CD4-positive, alpha-beta T cell treated with Interleukin-17A for 4 hours (primary cell): ENCODE measurements around the gene CT47C1.

Source experiments
- DNase-seq: peaks from one replicate; pipeline ENCODE4 v3.0.0-alpha.2; 2020; ENCODE audit warnings: mixed read lengths

CT47C1 gene

GRCh38 chrX:119075270-119076025 is 2.7 kb downstream of the CT47C1 start:
- DNase-seq, result no peak

- DNase-seq, result no peak
Measured at GRCh38 chrX:119082278-119082677, 9.5 kb downstream of the CT47C1 start.

GRCh38 chrX:119084766-119085165 is 12.0 kb downstream of the CT47C1 start:
- no peak for DNase-seq

- DNase-seq, result no peak
Measured at GRCh38 chrX:119087121-119087520, 14.3 kb downstream of the CT47C1 start.

GRCh38 chrX:119089619-119090018 is 16.8 kb downstream of the CT47C1 start:
- DNase-seq, result no peak

- DNase-seq, result no peak
Measured at GRCh38 chrX:119090627-119091026, 17.8 kb downstream of the CT47C1 start.

GRCh38 chrX:119093991-119094735 is 21.4 kb downstream of the CT47C1 start:
- DNase-seq, result no peak

- DNase-seq, result no peak
Measured at GRCh38 chrX:119094819-119095218, 22.0 kb downstream of the CT47C1 start.

- no peak for DNase-seq
Measured at GRCh38 chrX:119095936-119096335, 23.1 kb downstream of the CT47C1 start.

GRCh38 chrX:119101168-119101567 is 28.4 kb downstream of the CT47C1 start:
- no peak for DNase-seq

GRCh38 chrX:119105826-119106225 is 33.0 kb downstream of the CT47C1 start:
- DNase-seq, result no peak

GRCh38 chrX:119107206-119107605 is 34.4 kb downstream of the CT47C1 start:
- DNase-seq, result no peak

GRCh38 chrX:119118780-119119395 is 46.1 kb downstream of the CT47C1 start:
- DNase-seq, result peak; percentile 54

GRCh38 chrX:119121341-119121740 is 48.5 kb downstream of the CT47C1 start:
- DNase-seq, result no peak
